H7 (cell line): ENCODE results near the gene MEF2D. TPM values are rescaled to one million over a fixed set of nuclear protein-coding genes. Genes with fewer than 3 reads are reported as not detected.

ENCODE experiments used
- DNase-seq: peaks from one replicate; pipeline ENCODE4 v3.0.0; 2012
- H3K27me3 ChIP-seq: 2 replicates; pipeline ENCODE4 v1.6.0; 2011; ENCODE audit warnings: mild to moderate bottlenecking, low read length; ENCODE audit not compliant: control insufficient read depth, insufficient read depth
- H3K36me3 ChIP-seq: replicated peaks from 2 replicates; pipeline ENCODE4 v1.5.1; 2011; ENCODE audit warnings: low read length; ENCODE audit not compliant: control insufficient read depth, insufficient read depth
- H3K4me3 ChIP-seq: 2 replicates; pipeline ENCODE4 v1.5.1; 2011; ENCODE audit warnings: low read depth, mild to moderate bottlenecking, control low read depth, low read length, moderate library complexity; ENCODE audit not compliant: insufficient read depth
- total RNA-seq: library from RNA; depleted of rRNA; stranded (reverse); fragments of >200 nt; shearing (Covaris generic); gene quantifications from 2 replicates; pipeline ENCODE4 v1.2.3, GENCODE V29; 2014

MEF2D gene
- total RNA-seq, 1 experiment from 2014 or later, result 14.2 TPM

DNA sequence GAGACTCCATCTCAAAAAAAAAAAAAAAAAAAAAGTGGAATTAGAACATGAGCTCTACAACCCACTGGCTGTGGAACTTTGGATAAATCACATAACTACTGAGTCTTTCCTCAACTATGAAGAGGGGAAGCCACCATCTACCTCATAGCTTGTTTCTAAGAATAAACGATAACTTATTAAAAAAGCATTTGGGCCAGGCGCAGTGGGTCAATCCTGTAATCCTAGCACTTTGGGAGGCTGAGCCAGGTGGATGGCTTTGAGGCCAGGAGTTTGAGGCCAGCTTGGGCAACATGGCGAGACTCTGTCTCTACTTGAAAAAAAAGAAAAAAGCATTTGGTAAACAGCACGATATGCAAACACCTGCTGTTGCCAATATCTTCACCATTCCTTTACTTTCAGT, 31.8 kb upstream of the MEF2D start:
- H3K27me3 ChIP-seq, result no peaks in the 10 kb centered on the region
- no peak overlapping the region for H3K4me3 ChIP-seq
- H3K36me3 ChIP-seq, result peaks cover 40% of the 10 kb centered on the region
- DNase-seq, result no peak

GRCh38 chr1:156530006-156530405, 29.4 kb upstream of the MEF2D start:
- DNase-seq, result no peak
- no peaks in the 10 kb centered on the region for H3K27me3 ChIP-seq

DNA sequence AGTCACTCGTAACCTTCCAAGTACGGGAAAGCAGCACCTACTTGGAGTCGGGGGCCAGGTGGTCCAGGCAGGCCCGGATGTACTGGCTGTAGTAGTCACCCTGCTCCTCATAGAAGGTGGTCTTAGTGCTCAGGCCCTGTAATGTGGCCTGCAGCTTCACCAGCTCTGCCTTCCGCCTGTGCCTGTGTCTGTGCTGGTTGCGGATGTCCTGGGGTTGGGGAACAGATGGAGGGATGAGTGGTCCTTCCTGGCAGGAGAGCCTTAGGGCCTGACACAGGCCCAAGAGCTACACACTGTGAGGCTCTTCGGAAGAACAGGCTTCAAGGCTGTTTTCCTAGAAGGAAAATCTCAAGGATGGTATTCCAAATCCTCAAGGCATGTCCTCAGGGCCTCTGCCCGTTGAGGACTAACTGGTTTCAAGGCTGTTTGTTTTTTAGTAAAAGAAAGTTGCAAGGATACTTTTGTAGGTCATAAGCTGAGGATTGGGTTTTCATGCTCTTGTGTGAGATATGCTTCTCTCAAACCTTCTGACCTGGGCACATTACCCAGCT, 28.4 kb upstream of the MEF2D start:
- no peak for DNase-seq
- Histone ChIP-seq H3K4me3 (no peak overlapping the region), H3K27me3 (no peaks in the 10 kb centered on the region), H3K36me3 (peaks cover 32% of the 10 kb centered on the region)

More at GRCh38 chr1:156530006-156530405, 29.4 kb upstream of the MEF2D start:
- H3K4me3 ChIP-seq, result no peak overlapping the region
- peaks cover 36% of the 10 kb centered on the region for H3K36me3 ChIP-seq

DNA sequence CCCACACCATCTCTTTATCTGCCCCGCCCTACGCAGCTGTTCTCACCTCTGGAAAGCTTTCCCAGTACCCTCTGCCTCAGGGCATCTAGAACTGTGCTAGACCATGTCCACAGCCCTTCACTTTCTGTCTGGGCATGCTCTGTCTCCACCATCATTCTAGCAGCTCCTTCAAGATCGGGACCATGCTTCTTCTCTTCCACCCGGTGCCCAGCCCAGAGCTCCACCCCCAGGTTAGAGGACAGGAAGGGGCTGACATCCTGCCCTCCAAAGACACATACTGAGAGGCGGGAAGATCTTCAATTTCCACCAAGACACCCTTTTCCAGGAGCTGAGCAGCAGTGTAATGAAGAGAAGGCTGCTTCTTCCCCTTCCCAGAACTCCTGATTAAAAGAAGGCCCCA, 27.7 kb upstream of the MEF2D start:
- Histone ChIP-seq H3K36me3 (peaks cover 26% of the 10 kb centered on the region), H3K27me3 (no peaks in the 10 kb centered on the region), H3K4me3 (no peak overlapping the region)
- no peak for DNase-seq

GRCh38 chr1:156527584-156527983, 27.0 kb upstream of the MEF2D start:
- no peak for DNase-seq
- Histone ChIP-seq H3K4me3 (no peak overlapping the region), H3K36me3 (peaks cover 21% of the 10 kb centered on the region), H3K27me3 (no peaks in the 10 kb centered on the region)

GRCh38 chr1:156525856-156526489, 25.4 kb upstream of the MEF2D start:
- peak; percentile 71 for DNase-seq
- H3K36me3 ChIP-seq, result peaks cover 16% of the 10 kb centered on the region
- no peak overlapping the region for H3K4me3 ChIP-seq
- no peaks in the 10 kb centered on the region for H3K27me3 ChIP-seq

GRCh38 chr1:156525071-156525501, 24.5 kb upstream of the MEF2D start:
- DNase-seq, result no peak
- H3K36me3 ChIP-seq, result peaks cover 13% of the 10 kb centered on the region
- H3K4me3 ChIP-seq, result no peak overlapping the region
- H3K27me3 ChIP-seq, result no peaks in the 10 kb centered on the region

DNA sequence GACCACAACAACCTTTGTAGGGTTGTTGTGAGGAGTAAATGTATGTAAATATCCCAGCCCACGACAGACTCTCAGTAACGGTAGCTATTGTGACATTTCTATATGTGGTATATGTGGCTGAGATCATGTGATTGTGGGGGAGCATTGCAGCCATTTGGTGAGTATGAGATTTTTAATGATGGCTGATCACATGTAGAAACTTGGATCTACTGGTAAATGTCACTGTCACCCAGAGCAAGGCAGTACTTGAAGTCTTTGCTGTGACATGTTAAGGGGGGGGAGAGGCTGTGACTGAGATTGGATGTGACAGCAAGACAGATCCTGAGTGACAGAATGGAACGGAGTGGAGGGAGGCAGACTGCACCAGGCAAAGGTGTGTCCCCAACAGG, 23.9 kb upstream of the MEF2D start:
- no peak for DNase-seq
- Histone ChIP-seq H3K4me3 (no peak overlapping the region), H3K27me3 (no peaks in the 10 kb centered on the region), H3K36me3 (peaks cover 10% of the 10 kb centered on the region)

DNA sequence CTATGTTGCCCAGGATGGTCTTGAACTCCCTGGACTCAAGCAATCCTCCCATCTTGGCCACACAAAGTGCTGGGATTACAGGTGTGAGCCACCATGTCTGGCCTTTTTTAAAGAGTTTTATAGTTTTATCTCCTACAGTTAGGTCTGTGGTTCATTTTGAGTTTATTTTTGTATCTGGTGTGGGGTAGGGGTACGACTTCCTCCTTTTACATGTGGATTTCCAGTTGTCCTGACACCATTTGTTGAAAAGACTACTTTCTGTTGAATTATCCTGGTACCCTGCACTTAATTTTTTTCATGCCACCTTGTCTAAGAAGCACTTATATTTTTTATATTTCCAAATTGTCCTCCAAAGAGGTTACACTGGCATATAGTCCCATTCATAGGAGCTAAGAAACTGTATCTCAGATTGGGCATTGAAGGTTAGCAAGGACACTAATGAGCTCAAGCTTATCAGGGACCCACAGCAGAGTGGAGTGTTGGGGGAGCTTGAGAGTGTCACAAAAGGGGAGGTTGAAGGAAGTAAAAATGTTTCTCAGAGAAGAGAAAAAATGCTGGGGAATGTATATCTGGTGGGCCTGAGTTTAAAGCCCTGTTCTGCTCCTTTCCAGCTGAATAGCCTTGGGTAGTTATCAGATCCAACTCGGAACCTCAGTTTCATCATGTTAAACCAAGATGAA, 23.4 kb upstream of the MEF2D start:
- no peak for DNase-seq
- peaks cover 7% of the 10 kb centered on the region for H3K36me3 ChIP-seq
- no peaks in the 10 kb centered on the region for H3K27me3 ChIP-seq
- H3K4me3 ChIP-seq, result no peak overlapping the region

DNA sequence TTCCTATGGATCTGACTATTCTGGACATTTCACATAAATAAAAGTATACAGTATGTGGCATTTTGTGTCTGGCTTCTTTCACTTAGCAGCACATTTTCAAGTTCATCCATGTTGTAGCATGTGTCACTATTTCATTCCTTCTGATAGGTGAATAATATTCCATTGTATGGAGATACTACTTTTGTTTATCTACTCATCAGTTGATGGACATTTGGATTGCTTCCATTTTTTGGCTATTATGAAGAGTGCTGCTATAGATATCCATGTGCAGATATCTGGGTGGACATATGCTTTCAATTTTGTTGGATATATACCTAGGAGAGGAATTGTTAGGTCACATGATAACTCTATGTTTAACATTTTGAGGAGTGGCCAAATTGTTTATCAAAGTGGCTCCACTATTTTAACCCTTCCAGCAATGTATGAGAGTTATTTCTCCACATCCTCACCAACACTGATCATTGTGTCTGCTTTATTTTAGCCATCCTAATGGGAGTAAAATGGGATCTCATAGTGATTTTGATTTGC, 21.9 kb upstream of the MEF2D start:
- Histone ChIP-seq H3K27me3 (no peaks in the 10 kb centered on the region), H3K36me3 (peaks cover 2% of the 10 kb centered on the region; the same call in 1 of the 2 replicates), H3K4me3 (no peak overlapping the region)
- DNase-seq, result no peak

DNA sequence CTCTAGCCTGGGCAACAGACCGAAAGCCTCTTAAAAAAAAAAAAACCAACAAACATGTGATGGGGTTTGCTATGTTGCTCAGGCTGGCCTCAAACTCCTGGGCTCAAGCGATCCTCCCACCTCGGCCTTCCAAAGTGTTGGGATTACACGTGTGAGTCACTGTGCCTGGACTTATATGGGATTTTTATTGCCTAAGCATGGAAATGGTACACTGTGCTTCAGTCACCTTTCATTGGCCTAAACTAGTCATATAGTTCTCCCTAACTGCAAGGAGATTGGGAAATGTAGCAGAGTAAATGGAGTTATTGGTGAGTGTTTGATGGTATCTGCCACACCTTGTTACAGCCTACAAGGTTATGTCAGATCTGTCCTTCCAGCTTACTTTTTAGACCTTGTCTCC, 17.2 kb upstream of the MEF2D start:
- H3K27me3 ChIP-seq, result no peaks in the 10 kb centered on the region
- no peaks in the 10 kb centered on the region for H3K36me3 ChIP-seq
- DNase-seq, result no peak
- H3K4me3 ChIP-seq, result no peak overlapping the region

DNA sequence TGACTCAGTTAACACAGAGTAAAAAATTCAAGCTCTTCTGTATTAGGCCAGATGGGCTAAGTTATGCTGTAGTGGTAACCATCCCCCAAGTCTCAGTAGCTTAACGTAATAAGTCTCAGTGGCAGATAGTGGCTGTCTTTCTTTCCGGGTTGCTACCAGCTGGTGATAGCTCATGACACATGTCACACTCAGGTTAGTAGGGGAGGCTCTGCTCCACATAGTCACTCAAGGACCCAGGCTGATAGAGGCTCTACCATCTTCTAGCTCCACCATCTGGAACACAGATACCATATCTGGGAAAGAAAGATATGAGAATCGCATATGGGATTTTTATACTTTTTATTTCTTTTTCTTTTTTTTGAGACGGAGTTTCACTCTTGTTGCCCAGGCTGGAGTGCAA, 16.2 kb upstream of the MEF2D start:
- no peak overlapping the region for H3K4me3 ChIP-seq
- no peak for DNase-seq
- H3K27me3 ChIP-seq, result no peaks in the 10 kb centered on the region
- no peaks in the 10 kb centered on the region for H3K36me3 ChIP-seq

DNA sequence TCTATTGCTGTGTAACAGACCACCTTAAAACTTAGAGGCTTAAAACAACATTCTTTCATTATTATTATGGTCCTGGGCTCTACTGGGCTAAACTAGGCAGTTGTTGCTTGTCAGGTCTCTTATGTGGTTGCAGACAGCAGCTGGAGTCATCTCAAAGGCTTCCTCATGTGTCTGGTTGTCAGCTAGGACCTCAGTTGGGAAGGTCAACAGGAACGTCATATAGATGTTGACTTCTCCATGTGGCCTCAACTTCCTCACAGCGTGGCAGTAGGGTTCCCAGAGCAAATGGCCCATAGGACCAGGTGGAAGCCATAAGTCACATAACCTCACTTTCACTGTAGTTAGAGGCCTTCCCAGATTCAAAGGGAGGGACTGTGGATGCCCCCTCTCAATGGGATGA, 15.4 kb upstream of the MEF2D start:
- Histone ChIP-seq H3K27me3 (no peaks in the 10 kb centered on the region), H3K4me3 (no peak overlapping the region), H3K36me3 (no peaks in the 10 kb centered on the region)
- no peak for DNase-seq

DNA sequence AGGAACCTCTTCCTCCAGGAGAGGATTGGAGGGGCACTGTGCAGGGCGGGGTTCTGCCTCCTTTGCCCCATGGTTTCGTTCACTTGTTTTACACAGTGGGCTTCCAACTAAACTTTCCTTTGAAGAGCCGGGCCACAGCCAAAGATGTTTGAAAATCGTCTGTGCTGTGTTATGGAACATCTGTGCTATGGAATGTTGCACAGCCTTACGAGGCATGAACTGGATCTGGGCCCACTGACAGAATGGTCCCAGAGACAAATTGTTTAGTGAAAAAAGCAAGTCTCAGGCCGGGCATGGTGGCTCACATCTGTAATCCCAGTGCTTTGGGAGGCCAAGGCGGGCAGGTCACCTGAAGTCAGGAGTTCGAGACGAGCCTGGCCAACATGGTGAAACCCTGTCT, 12.6 kb upstream of the MEF2D start:
- DNase-seq, result no peak
- Histone ChIP-seq H3K27me3 (no peaks in the 10 kb centered on the region), H3K4me3 (no peak overlapping the region), H3K36me3 (no peaks in the 10 kb centered on the region)

- H3K4me3 ChIP-seq, result no peak overlapping the region
- no peaks in the 10 kb centered on the region for H3K27me3 ChIP-seq
- no peaks in the 10 kb centered on the region for H3K36me3 ChIP-seq
- no peak for DNase-seq
These were observed 11.1 kb upstream of the MEF2D start for GRCh38 chr1:156511644-156512043.
